HG03025 (cell line): ENCODE data around the gene KRTAP5-4.
"Not testable (repeated sequence)": the region's sequence is repeated elsewhere in the genome, so short reads cannot be mapped to it uniquely, and the experiment has no call there.

Experiments
- ATAC-seq: cut with Tn5 transposase; IDR thresholded peaks from one replicate; pipeline ENCODE4 v1.9.1; 2021; ENCODE audit warnings: mild to moderate bottlenecking, moderate library complexity; ENCODE audit not compliant: unreplicated experiment, low FRiP score

Gene KRTAP5-4

GRCh38 chr11:1639666-1640065 is 17.7 kb upstream of the KRTAP5-4 start:
- no peak for ATAC-seq

- no peak for ATAC-seq
These were observed 17.2 kb upstream of the KRTAP5-4 start for GRCh38 chr11:1639102-1639620.

GRCh38 chr11:1638344-1638743 is 16.4 kb upstream of the KRTAP5-4 start:
- ATAC-seq = no peak

GRCh38 chr11:1637628-1638027 is 15.7 kb upstream of the KRTAP5-4 start:
- no peak for ATAC-seq

GRCh38 chr11:1636291-1636950 is 14.5 kb upstream of the KRTAP5-4 start:
- ATAC-seq = no peak

GRCh38 chr11:1633864-1634263 is 11.9 kb upstream of the KRTAP5-4 start:
- no peak for ATAC-seq

GRCh38 chr11:1632053-1632714 is 10.2 kb upstream of the KRTAP5-4 start:
- no peak for ATAC-seq

GRCh38 chr11:1631066-1631568 is 9.2 kb upstream of the KRTAP5-4 start:
- ATAC-seq = no peak

- no peak for ATAC-seq
These were observed 8.3 kb upstream of the KRTAP5-4 start for GRCh38 chr11:1630271-1630670.

- ATAC-seq = no peak
These were observed 7.6 kb upstream of the KRTAP5-4 start, which contains the start of gene KRTAP5-5 for GRCh38 chr11:1629326-1630185. Gene KRTAP5-5, plus strand, starts transcription at chr11:1629775. Its CDS starts 66 bp downstream, at chr11:1629841.

GRCh38 chr11:1628506-1629325 is 6.8 kb upstream of the KRTAP5-4 start:
- ATAC-seq = no peak

GRCh38 chr11:1625541-1625940 is 3.6 kb upstream of the KRTAP5-4 start:
- no peak for ATAC-seq

GRCh38 chr11:1624621-1625020 is 2.7 kb upstream of the KRTAP5-4 start:
- ATAC-seq = no peak

- ATAC-seq = no peak
These were observed 1.8 kb upstream of the KRTAP5-4 start for GRCh38 chr11:1623716-1624115.

GRCh38 chr11:1619449-1619848 is 2.5 kb downstream of the KRTAP5-4 start:
- ATAC-seq = no peak

- ATAC-seq = no peak
These were observed 3.7 kb downstream of the KRTAP5-4 start for GRCh38 chr11:1618231-1618630.

GRCh38 chr11:1608363-1608762 is 13.6 kb downstream of the KRTAP5-4 start, which contains the start of gene KRTAP5-3:
Gene KRTAP5-3, minus strand, starts transcription at chr11:1608463. Its CDS starts 78 bp downstream, at chr11:1608385.
- ATAC-seq = no peak

GRCh38 chr11:1607901-1608300 is 14.0 kb downstream of the KRTAP5-4 start:
- ATAC-seq = not testable (repeated sequence)

- ATAC-seq = not testable (repeated sequence)
These were observed 14.6 kb downstream of the KRTAP5-4 start for GRCh38 chr11:1607156-1607845.
